HG03460 (cell line): ENCODE measurements around the gene OR13J1.
"Not testable (repeated sequence)": the region's sequence is repeated elsewhere in the genome, so short reads cannot be mapped to it uniquely, and the experiment has no call there.

Source experiments
- ATAC-seq: cut with Tn5 transposase; IDR thresholded peaks from one replicate; pipeline ENCODE4 v1.9.1; 2021; ENCODE audit not compliant: unreplicated experiment

OR13J1 gene

DNA sequence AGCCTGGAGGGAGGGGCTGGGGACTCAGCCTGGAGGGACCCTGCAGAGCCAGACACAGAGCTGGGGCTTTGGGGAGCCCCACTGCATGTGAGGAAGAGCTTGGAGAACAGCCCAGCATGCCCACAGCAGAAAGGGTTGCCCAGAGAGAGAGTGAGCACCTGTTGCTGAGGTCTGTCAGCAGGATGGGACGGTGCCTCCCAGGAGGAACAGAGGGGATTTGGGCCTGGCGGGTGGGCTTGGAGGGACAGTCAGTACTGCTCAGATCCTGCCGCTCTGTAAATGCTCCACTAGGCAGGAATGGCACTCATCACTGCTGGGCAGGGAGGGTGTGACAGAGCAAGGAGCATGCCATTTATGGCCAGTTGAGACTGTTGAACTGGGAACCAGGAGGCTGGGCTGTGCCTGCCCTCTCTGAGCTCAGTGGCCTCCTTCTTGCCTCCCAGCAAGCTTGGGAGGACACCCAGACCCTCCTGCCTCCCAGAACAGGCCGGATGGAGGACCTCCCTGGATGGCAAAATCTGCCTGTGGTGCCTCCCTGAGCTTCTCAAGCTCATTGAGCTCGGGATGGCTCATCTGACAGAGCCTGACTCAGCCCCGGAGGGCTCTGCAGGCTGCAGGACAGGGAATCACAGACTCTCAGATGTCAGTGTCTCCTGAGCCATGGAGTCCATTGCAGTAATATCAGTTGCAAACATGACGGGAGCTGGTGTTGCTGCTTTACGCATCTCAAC is 35.0 kb upstream of the OR13J1 start:
- ATAC-seq = no peak

DNA sequence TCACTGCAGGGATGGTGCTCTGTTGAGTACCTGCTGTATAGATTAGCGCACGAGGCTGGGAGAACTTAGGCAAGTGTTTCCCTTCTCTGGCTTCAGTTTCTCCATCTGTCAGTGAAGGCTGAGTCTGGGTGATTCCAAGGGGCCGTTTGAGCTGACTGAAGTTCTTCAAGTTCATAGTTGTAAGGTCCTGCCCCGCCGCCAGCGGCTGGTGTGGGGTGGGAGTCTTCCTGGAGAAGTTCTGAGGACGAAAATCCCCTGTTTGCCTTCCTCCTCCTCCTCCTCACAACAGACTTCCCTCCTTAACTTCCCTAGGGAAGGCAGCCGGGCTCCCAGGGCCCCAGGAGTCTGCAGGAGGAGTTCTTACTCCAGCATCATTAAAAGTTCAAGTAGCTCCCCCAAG is 34.1 kb upstream of the OR13J1 start:
- no peak for ATAC-seq

DNA sequence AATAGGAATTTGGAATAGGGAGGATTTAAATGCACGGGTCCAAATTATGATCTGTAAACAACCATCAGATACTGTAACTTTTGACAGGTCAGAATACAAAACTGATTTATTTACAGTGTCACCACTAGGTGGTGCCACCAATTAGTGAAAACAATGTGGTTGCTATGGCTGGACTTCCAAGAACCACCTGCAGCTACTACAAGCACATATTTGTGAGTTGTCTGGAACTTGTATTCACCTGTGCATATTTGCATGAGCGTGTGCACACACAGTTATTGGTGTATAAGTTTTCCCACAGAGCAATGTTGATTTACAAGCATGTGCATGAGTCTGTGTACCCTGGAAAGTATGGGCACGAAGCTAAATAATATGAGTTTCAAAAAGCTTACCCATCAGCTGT is 32.8 kb upstream of the OR13J1 start:
- no peak for ATAC-seq

DNA sequence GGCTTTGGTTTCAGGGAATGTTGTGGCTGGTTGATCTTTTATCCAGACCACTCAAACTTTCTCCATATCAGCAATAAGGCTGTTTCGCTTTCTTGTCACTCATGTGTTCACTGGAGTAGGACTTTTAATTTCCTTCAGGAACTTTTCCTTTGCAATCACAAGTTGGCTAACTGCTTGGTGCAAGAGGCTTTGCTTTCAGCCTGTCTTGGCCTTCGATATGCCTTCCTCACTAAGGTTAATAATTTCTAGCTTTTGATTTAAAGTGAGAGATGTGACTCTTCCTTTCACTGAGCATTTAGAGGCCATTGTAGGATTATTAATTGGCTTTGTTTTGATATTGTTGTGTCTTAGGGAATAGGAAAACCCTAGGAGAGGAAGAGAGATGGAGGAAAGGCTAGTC is 28.8 kb upstream of the OR13J1 start:
- no peak for ATAC-seq

DNA sequence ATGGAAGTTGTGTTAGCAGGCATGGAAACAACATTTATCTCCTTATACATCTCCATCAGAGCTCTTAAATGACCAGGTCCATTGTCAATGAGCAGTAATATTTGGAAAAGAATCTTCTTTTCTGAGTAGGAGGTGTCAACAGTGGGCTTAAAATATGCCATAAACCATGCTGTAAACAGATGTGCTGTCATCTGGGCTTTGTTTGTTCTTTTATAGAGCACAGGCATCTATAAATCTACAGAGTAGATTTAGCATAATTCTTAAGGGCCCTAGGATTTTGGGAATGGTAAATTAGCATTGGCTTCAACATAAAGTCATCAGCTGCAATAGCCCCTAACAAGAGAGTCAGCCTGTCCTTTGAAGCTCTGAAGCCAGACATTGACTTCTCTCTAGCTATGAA is 28.1 kb upstream of the OR13J1 start:
- no peak for ATAC-seq

DNA sequence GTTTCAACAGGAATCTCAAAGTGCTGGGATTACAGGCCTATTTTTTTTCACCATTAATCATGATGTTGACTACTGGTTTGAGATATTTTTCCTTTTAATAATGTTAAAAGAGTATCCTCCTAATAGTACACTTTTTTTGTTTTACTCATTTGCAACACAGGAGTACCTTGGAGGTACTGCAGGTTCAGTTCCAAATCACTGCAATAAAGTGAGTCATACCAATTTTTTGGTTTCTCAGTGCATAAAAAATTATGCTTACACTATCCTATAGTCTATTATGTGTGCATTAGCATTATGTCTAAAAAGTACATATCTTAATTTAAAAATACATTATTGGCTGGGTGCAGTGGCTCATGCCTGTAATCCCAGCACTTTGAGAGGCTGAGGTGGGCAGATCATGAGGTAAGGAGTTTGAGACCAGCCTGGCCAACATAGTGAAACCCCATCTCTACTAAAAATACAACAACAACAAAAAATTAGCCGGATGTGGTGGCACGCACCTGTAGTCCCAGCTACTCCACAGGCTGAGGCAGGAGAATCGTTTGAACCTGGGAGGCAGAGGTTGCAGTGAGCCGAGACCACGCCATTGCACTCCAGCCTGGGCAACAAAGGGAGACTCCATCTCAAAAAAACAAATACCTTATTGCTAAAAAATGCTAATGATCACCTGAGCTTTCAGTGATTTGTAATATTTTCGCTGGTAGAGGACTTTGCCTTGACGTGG is 27.3 kb upstream of the OR13J1 start:
- not testable (repeated sequence) for ATAC-seq

DNA sequence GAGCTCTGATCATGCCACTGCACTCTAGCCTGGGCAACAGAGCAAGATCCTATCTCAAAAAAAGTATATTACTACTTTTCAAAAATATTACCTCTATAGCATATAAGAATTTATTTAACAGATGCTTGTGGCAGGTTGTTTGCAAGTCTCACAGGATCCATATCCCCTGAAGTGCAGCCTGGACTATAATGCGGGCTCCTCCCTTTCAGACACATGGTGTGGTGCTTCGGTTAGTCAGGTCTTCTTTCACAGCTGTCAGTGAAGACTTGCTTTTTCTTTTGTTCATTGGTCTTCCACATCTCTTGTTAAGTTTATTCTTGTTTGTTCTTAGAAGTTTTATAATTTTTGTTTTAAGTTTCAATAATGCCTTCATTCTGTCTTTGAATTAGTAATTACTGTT is 26.4 kb upstream of the OR13J1 start:
- no peak for ATAC-seq

DNA sequence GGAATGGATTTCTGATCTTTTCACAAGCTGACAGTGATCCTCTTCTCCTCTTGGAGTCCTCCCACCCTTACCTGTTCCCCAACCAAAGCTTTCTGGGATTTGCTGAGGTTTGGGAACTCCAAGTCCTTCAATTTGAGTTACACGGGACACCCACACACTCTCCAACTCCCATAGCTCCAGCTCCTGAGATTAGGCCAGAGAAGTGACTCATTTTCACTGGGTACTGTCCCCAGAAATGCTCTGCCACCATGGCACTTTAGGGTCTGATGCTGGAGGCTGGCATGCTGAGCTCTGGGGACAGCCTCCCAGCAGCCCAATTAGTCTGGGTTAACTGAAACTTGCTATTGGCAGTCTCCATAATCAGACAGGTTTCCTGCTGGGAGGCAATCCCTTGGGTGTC is 21.9 kb upstream of the OR13J1 start:
- no peak for ATAC-seq

DNA sequence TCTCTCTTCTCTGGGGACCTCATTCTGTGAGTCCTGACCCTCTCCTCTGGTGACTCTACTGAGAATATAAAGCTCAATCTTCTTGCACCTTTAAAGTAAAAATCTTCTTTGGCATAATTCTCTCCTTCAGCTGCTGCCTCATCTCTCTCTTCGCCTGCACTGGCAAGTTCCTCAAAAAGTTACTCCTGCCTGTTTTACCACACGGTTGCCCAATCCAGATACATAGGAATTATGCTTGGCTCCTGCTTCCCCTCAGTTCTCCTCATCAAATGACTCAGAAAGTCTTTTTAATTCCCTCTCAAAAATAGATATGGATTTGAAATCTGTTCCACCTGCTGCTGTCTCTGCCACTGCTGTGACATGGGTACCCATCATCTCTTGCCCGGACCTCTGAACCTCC is 21.4 kb upstream of the OR13J1 start:
- ATAC-seq = no peak

DNA sequence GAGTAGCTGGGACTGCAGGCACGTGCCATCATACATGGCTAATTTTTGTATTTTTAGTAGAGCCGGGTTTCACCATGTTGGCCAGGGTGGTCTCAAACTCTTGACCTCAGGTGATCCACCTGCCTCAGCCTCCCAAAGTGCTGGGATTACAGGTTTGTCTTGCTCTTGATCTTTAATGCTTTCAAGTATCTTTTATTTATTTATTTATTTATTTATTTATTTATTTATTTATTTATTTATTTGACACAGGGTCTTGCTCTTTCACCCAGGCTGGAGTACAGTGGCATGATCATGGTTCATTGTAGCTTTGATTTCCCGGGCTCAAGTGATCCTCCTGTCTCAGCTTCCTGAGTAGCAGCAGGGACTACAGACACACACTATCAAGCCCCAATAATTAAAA is 14.7 kb upstream of the OR13J1 start:
- not testable (repeated sequence) for ATAC-seq

DNA sequence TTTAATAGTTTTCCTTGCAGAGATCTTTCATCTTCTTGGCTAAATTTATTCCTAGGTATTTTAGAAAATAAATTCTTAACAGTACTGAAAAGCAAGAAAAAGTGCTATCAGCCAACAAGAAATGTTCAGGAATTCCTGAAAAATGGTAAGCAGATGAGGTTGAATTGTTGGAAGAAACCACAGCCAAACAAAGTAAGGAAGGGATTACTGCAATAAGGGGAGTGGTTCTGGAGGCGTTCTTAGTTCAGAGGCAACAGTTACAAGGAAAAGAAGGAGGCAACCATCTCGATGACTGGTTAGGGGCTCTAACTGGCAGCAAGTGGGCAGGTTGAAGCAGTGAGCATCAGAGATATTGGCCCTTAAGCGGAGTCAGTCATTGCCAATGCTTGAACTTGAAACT is 12.8 kb upstream of the OR13J1 start:
- ATAC-seq = no peak

DNA sequence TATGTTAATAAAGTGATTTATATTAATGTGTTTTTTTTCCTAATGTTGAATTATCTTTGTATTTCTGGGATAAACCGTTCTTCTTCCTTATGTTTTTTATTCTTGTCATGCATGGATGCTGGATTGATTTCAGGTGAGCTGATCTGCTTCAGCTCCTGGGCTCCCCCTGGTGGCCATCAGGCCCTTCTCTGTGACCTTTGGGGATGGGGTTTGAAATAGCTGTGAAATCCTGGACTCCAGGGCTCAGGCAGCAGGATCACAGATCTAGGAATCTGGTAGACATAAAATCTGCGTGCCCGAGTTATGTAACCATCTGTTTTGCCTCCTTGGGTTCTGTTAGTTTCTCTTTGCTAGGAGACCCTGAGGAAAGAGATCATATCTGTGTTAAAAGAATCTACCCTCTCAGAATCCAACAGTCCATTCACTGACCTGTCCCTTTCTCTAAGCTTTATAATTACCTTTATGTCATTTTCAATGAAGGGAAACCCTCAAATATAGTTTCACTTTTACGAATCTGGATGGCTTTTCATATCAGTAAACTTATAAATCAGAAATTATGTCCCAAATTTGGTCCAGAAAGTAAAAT is 12.2 kb upstream of the OR13J1 start:
- no peak for ATAC-seq

DNA sequence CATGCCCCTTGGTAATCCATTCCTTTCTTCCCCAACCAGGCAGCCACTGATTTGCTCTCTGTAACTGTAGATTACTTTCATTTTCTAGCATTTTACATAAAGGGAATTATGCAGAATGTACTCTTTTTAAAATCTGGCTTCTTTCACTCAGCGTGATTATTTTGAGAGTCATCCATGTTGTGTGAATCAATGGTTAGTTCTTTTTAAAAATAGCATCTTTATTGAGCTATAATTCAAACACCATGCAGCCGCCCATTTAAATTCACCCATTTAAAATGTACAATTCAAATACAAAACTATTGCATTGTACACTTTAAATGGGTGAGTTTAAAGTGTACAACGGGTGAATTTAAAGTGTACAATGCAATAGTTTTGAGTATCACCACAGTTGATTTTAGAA is 2.3 kb upstream of the OR13J1 start:
- ATAC-seq = no peak

DNA sequence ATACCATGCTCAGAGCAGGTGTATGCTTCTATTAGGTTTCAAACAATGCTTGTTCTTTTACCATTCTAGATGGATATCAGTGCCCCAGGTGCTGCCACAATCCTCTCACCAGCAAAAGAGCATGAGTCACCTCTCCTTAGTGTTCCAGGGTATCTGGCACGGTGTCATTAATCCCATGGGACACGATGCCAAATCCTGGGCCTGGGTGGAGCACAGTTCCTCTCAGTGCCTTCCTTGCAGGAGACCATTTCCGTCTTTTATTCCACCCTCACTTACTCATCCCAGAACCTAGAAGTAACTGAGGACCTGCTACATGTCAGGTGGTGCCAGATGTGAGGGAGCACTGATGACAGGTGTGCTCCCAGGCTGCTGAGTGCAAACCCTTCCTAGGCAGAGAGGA is 1.3 kb upstream of the OR13J1 start:
- ATAC-seq = no peak

DNA sequence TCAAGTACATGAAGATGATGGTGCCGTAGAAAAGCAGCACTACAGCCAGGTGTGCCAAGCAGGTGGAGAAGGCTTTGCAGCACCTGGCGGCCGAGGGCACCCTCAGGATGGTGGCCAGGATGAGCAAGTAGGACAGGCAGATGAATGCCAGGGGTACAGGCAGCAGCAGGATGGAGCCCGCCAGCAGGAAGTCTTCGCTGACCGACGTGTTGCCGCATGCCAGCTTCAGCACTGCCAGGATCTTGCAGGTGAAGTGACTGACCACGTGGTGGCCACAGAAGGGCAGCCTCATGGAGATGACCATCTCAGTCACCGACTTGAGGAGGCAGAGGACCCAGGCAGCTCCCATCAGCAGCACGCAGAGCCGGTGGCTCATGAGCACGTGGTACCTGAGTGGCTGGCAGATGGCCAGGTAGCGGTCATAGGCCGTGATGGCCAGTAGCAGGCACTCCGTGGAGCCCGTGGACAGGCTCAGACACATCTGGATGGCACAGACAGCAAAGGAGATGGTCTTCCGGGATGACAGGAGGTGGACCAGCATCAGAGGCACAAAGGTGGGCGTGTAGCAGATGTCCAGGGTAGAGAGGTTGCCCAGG is 482 bp downstream of the OR13J1 start:
- no peak for ATAC-seq

DNA sequence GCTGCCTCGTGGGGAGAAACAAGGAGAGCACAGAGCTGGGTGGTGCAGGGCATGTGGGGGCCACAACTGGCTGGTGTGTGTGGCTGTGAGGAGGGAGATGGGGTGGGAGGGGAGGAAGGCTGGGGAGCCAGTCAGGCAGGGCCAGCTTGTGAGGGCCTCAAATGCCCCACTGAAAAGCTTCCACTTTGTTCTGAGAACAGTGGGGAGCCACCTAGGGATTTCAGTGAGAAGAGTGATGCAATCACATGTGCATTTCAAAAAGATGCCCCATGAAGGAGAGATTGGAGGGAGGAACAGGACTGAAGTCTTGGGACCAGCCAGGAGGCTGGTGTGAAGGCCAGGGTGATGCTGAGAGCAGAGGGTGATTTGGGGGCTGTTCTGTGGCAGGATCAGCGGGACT is 1.3 kb downstream of the OR13J1 start:
- ATAC-seq = no peak

DNA sequence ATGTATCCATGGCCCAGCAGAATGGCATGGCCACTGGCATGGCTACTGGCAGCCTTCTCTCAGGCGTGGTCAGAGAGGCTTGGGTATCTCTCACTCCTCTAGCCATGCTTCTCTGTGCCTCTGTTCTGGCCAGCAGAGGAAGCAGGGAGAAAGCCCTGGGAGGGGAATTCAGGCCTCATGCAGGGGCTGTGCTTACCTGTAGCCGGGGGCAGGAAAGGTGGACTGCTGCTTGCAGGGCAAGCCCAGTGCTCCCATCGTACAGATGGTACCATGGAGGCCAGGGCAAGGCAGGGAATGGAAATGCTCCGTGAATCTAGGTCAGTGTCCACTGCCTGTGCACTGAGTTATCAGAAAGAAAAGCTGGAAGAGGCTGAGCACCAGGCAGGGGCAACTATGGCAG is 2.7 kb downstream of the OR13J1 start:
- ATAC-seq = no peak

DNA sequence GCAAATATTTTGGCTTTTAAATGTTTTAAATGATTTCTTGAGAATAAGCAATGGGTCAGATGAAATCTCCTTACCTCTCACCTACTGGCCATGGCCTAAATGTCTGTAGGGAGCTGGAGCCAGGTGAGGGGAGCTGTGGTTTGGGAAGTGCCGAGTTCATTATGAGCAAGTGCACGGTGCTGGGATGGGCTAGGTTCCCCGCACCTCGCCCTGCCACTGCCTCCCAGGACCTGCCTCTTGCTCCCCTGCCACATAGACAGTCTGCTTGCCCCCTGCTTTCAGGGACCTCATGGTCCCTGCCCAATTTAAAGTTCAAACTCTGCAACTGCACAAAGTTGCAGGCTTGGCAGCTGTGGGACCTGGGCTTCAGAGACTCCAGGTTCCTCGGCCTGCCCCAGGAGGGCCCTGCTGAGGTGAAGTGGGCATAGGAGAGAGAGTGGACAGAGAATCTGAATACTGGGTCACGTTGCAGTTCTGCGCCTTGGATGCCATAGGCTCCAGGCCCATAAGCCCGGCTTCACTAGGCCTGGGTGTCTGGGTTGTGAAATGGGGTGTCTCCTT is 5.4 kb downstream of the OR13J1 start:
- no peak for ATAC-seq

DNA sequence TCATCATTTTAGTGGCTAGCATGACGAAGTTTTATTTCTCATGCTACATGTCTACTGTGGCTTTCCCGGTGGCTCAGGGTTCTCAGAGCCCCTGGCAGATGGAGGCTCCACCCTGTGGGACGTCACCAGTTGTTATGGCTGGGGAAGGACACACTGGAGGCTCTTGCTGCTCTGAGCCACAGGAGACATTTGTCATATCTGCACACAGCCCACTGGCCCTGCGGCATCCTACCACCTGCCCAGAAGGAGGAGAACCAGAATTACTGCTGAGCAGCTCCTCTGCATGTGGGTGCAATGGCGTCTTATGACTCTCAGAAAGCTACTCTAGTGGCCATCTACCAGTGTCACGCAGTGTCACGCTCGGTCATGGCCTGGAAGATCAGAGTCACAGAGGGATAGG is 6.6 kb downstream of the OR13J1 start:
- ATAC-seq = no peak

DNA sequence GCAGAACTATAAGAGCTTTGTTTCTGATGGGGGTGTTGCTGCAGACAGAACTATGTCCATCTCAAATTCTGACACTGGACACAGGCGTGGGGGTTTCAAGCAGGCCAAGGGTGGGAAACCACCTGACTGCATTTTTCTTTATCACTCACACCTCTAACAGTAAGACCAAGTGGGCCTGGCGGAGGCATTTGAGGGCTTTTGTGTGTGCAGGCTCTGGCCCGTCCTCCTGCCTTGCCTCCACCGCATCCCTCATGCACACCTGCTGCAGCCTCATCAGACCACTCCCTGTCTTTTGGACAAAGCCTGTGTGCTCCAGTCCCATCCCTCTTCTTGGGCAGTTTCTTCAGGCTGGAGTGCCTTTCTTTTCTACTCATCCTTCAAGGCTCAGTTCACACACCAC is 7.9 kb downstream of the OR13J1 start:
- no peak for ATAC-seq

DNA sequence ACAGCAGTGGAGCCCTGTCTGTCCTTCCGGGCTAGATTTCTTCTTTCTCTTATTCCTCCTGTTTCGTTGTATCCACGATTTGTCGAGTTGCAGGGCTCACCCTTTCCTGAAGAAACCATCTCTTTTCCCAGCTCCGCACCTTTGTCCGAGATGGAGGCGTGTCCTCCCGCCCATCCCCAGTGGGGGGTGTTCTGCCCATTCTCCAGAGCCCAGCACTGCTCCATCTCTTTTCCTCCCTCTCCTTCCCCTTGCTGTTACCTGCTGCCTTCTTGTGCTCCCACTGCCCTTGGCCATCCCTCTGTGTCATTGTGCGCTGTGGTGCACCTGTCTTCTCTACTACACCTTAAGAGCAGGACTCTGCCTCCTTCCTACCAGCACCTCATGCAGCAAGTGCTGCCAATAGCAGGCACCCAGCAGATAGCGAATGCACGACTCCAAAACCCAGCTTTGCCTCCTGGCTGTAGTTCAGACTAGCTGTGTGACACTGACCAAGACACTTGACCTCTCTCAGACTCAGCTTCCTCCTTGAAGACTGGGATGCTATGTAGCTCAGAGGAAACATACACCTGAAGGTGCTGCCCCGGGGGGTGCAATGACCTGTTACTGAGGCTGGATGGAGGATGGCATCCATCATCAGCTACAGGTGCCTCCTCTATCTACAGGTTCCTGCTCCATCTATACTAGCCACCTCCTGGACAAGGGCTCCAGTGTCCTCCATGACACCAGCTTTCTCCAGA is 8.9 kb downstream of the OR13J1 start:
- ATAC-seq = no peak
